GM18951 (cell line): ENCODE results near the gene EHD3.

Experiments used
- POLR2A ChIP-seq: IDR thresholded peaks from 4 replicates; pipeline ENCODE4 v1.6.1; 2011; ENCODE audit warnings: mild to moderate bottlenecking; ENCODE audit not compliant: insufficient read length, insufficient read depth; ENCODE audit errors: extremely low read depth
- in situ Hi-C: fragments of 300-500 bp; cut with MboI; formaldehyde crosslinking; loops from one replicate; pipeline ENCODE4 v1.12.0; 2022; ENCODE audit warnings: low sequenced_read_pairs, mixed read lengths, inconsistent platforms; ENCODE audit not compliant: unreplicated experiment

The EHD3 gene

DNA sequence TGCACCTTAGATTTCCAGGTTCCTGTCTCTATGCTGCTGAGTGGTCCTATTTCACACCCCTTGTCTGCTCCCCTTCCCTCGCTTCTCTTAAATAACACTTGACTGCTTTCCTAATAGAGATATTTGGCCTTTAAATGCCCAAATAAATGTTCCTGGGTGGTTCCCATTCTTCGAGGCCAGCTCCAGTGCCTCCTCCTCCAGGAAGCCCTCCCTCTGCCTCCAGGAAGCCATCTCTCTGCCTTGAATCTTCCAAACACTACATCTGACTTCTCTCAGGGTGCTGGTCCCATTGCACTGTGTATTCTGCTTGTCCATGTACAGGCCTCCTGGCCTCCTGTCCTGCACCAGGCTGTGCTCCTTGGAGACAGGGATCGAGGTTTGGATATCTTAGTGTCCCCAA, 14.2 kb downstream of the EHD3 start:
- no peak for TF ChIP-seq POLR2A
- in situ Hi-C loops: no loop called here

GRCh38 chr2:31249009-31249690, 15.2 kb downstream of the EHD3 start:
- in situ Hi-C loops: no loop called here
- no peak for TF ChIP-seq POLR2A

DNA sequence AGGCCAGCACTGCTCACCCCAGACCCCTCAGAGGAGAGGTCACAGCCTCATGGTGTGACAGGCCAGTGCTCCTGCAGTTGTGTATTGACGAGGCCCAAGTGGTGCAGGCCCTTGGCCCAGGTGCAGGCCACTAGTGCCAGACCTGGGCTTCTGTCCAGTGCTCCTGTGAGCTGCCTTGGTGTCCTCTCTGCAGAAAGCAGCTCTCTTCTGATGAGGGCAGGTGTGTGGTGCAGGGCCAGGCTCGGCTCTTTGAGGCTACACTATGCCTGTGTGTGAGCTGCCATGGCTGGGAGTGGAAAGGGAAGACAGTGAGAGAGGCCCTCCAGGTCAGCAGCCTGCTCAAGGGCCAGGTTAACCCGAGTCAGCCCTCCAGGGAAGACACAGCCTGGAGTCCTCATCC, 17.1 kb downstream of the EHD3 start:
- TF ChIP-seq POLR2A: no peak
- in situ Hi-C loops: no loop called here

GRCh38 chr2:31251851-31252250, 17.9 kb downstream of the EHD3 start:
- TF ChIP-seq POLR2A: no peak

DNA sequence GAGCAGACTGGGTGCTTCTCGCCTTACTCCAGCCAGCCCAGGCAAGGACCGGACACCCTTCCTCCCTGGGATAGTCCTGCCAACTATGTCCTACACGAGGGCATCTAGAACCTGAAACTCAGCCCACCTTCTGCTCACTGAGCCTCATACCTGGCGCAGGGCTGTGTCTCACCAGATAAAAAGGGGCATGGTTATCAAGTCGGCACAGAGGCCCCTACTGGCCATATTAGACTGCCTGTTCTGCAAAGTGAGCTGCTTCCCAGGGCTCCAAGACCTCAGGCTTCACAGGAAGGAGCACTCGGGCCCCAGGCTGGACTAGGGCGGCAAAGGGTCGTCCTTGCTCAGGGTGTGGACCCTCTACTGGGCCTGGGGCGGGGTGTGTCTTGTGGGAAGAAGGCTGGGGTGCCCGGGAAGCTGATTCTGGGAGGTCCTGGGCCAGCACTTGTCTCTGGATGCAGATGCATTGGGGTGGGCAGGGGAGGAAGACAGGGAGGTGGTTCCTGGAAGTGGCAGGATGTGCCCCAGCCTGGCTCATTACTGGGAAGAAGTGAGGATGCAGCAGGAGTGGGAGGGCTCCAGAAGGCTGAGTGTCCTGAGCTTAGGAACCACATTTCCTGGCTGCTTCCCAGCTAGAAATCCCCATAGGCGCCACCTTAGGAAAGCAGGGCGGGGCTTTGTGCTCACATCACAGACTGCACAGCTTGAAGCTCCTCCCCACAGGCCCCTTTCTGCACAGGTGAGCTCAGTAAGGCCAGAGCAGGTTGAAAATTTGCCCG, 19.6 kb downstream of the EHD3 start:
- in situ Hi-C loops: no loop called here

More at GRCh38 chr2:31251851-31252250, 17.9 kb downstream of the EHD3 start:
- in situ Hi-C loops: no loop called here

GRCh38 chr2:31254237-31255203, 20.6 kb downstream of the EHD3 start:
- in situ Hi-C loops: no loop called here

More for the DNA sequence above, 19.6 kb downstream of the EHD3 start:
- TF ChIP-seq POLR2A: no peak

DNA sequence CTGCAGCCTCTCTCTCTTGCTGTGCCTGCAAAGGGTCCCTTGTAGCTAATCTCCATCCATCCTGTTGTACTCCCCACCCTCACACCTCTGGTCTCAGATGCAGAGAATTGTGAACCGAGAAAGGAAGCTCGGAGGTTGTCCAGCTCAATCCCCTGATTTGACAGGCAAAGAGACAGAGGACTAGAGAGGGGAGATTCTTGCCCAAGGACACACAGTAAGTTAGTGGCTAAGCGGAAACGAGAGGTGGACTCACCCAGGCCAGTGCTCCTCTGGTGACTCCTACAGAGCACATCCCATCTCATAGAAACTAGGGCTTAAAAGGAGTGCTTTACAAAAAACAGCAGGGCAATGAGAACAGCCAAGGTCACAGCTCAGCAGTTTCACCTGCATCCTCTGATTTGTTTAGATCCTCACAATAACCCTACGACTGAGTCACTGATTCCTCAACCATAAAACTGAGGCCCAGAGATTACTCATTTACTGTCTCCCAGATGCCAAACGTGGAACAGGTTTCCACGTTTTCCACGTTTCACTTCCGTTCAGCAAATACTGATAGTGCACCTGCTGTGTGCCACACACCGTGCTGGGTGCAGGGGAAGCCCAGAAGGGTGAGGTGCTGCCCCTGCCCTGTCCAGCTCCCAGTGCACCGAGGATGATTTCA, 22.1 kb downstream of the EHD3 start:
- in situ Hi-C loops: no loop called here
- TF ChIP-seq POLR2A: no peak

More at GRCh38 chr2:31254237-31255203, 20.6 kb downstream of the EHD3 start:
- TF ChIP-seq POLR2A: no peak

- TF ChIP-seq POLR2A: no peak
- in situ Hi-C loops: no loop called here
Measured at GRCh38 chr2:31256611-31257382, 22.8 kb downstream of the EHD3 start.

DNA sequence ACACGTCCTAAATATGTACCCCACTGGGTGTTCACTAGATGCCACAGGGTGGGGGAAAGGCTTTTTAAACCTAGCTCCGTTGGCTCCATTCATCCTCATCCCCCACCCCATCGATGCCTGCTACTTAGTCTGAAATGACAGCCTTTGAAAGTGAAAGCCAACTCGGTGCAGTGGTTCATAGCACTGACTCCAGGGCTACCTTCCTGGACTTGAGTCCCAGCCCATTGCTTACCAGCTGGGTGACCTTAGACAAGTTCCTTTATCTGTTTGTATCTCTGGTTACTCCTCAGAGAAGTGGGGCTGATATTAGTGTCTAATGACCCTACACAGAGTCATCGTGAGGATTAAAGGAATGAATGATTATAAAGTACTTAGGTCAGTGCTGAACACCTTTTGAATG, 24.4 kb downstream of the EHD3 start:
- in situ Hi-C loops: no loop called here
- TF ChIP-seq POLR2A: no peak

DNA sequence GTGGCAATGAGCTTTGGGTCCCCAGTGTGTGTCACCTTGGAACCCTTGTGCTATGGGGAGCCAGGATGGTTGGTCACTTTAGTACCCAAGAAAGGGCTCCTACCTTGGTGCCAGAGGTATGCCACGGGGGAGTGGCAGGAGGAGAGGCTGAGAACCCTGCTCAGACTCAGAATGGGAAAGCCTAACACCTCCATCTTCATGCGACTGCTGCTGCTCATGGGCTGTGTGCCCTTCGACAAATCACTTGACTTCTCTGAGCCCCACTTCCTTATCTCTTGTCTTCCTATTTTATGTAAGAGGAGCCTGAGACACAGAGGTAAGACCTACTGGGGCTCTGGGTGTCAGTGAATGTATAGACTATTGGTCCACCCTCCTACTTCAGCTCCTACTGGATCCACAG, 25.1 kb downstream of the EHD3 start:
- no peak for TF ChIP-seq POLR2A
- in situ Hi-C loops: no loop called here

DNA sequence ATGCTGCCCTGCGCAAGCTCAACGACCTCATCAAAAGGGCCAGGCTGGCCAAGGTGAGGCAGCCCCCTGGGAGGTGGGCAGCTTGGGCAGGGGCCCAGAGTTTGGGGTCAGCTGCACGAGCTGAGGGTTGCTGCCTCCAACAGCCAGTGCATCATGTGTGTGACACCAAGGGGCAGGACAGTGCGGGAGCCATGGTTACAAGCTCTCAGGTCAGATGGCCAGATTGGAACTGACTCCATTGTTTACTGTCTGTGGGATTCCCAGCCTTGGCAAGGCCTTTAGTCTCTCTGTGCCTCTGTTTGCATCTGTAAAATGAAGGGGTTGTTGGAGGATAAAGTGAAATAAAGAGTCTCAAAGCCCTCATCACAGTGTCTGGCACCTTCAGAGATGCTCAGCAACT, 26.9 kb downstream of the EHD3 start:
- no peak for TF ChIP-seq POLR2A
- in situ Hi-C loops: no loop called here

DNA sequence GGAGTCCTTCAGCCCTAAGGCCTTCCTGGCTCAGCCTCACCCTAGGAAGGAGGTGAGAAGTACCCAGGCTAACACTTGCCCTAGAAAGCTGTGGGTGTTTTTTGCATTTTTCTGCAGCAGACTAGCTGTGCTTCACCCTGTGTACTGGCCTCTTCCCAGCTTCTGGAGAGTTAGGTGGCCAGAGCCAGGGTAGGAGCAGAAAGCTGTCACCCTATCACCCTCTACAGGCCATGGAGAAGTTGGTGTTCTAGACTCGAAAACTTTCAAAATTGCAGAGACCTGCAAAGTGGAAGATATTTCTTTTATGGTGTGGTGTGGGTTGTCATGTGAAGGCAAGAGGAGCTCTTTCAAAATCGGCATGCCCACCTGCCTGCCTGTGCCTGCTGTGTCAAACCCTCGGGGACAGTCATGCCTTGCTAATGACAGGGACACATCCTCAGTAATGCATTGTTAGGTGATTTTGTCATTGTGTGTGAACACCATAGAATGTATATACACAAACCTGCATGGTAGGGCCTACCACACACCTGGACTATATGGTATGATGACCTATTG, 29.8 kb downstream of the EHD3 start:
- TF ChIP-seq POLR2A: no peak
- in situ Hi-C loops: no loop called here
